ENCODE measurements around the gene DAZL. TPM values are rescaled to one million over a fixed set of nuclear protein-coding genes. Genes with fewer than 3 reads are reported as not detected.

The DAZL gene, protein sequence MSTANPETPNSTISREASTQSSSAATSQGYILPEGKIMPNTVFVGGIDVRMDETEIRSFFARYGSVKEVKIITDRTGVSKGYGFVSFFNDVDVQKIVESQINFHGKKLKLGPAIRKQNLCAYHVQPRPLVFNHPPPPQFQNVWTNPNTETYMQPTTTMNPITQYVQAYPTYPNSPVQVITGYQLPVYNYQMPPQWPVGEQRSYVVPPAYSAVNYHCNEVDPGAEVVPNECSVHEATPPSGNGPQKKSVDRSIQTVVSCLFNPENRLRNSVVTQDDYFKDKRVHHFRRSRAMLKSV
- 0.22 TPM for polyA plus RNA-seq (2013, experiment 1 of 2)
- 0.41 TPM for polyA plus RNA-seq (2013, experiment 2 of 2)

DNA sequence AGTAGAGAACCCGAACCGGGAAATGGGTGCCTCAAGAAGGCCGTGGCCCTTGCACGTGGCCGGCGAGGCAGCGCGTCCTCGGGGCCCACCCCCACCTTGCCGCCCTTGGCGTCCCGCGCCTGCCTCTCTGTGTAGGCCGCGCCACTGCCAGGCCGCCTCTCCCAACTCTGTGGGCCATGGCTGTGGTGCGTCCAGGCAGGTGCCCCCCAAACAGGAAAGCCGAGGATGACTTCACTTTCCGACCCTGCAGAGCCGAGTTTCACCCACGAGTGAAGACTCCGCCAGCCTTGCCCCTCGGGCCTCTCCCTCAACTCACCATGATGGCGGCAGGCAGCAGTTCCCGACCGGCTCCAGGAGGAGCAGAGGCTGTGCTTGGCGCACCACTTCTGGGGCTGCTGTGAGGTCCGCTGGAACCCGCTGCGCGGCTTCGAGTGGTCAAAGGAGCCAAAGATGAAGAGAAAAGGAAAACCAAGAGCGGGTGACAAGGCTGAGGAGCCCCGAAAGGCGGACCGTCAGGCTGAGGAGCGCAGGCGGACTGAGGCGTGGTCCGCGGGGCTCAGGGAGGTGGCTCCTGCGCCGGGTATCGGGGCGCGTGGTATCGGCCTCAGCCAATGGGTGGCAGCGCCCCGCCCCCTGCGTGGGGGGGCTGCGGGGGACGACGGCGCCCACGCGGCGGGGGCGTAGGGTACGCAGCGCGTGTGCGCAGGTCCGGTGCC lies at the start of gene DAZL:
Gene DAZL, minus strand, starts transcription at position 537 of the 716 bp plus-strand sequence. Its CDS starts 218 bp downstream, at position 319.
- DNase-seq: no peak
- no peak within 1 kb of the TSS for H3K4me3 ChIP-seq (ENCODE audit: low read length)
- H2BK120ac ChIP-seq (ENCODE audit: low read depth, low read length): no peak within 1 kb of the TSS
- H3K4me2 ChIP-seq (ENCODE audit: low read length): no peak within 1 kb of the TSS
- H3K23ac ChIP-seq (ENCODE audit: low read length): no peak within 1 kb of the TSS
- no peak within 1 kb of the TSS for H3K4ac ChIP-seq (ENCODE audit: low read depth, low read length)
- no peak within 1 kb of the TSS for H4K5ac ChIP-seq (ENCODE audit: low read length)
- H3K27me3 ChIP-seq (ENCODE audit: insufficient read depth, low read length, poor library complexity): no peaks in the 10 kb centered on the region
- no peak within 1 kb of the TSS for H4K8ac ChIP-seq (ENCODE audit: low read depth, low read length)
- H3K18ac ChIP-seq (ENCODE audit: low read length): no peak within 1 kb of the TSS
- H3K27ac ChIP-seq (ENCODE audit: low read depth, low read length): no peak within 1 kb of the TSS
- no peak within 1 kb of the TSS for H2BK5ac ChIP-seq (ENCODE audit: low read length)
- H3K36me3 ChIP-seq (ENCODE audit: control insufficient read depth, insufficient read depth, low read length): no peaks in the 10 kb centered on the region
- H3K79me2 ChIP-seq (ENCODE audit: control insufficient read depth, insufficient read depth, low read length): no peaks in the 10 kb centered on the region
- H3K79me1 ChIP-seq (ENCODE audit: low read length): no peaks in the 10 kb centered on the region
- no peak within 1 kb of the TSS for H3K56ac ChIP-seq (ENCODE audit: low read length)
- no peak within 1 kb of the TSS for H3K9ac ChIP-seq (ENCODE audit: low read length)
- no CpG with 5 or more reads among the region's 63 CpGs for WGBS (ENCODE audit: extremely low coverage, insufficient coverage, low lambda C conversion rate)
- H3K4me1 ChIP-seq (ENCODE audit: control insufficient read depth, low read depth, low read length): no peaks in the 10 kb centered on the region
- no peak within 1 kb of the TSS for H2BK15ac ChIP-seq (replicated peaks; ENCODE audit: low read depth)
- no peak within 1 kb of the TSS for H2AK5ac ChIP-seq (ENCODE audit: low read length)

- no peak overlapping the region for H4K5ac ChIP-seq (ENCODE audit: low read length)
- H3K4me1 ChIP-seq (ENCODE audit: control insufficient read depth, low read depth, low read length): peaks cover 10% of the 10 kb centered on the region
- H2BK120ac ChIP-seq (ENCODE audit: low read depth, low read length): no peak overlapping the region
- H2BK5ac ChIP-seq (ENCODE audit: low read length): no peak overlapping the region
- no peak overlapping the region for H3K9ac ChIP-seq (ENCODE audit: low read length)
- no peak for DNase-seq
- H2AK5ac ChIP-seq (ENCODE audit: low read length): no peak overlapping the region
- no peak overlapping the region for H3K23ac ChIP-seq (ENCODE audit: low read length)
- no peaks in the 10 kb centered on the region for H3K27me3 ChIP-seq (ENCODE audit: insufficient read depth, low read length, poor library complexity)
- no peak overlapping the region for H3K4me3 ChIP-seq (ENCODE audit: low read length)
- no peak overlapping the region for H3K56ac ChIP-seq (ENCODE audit: low read length)
- H3K36me3 ChIP-seq (ENCODE audit: control insufficient read depth, insufficient read depth, low read length): no peaks in the 10 kb centered on the region
- no peak overlapping the region for H4K8ac ChIP-seq (ENCODE audit: low read depth, low read length)
- H3K27ac ChIP-seq (ENCODE audit: low read depth, low read length): no peak overlapping the region
- H3K4me2 ChIP-seq (ENCODE audit: low read length): no peak overlapping the region
- no peaks in the 10 kb centered on the region for H3K79me2 ChIP-seq (ENCODE audit: control insufficient read depth, insufficient read depth, low read length)
- H2BK15ac ChIP-seq (replicated peaks; ENCODE audit: low read depth): no peak overlapping the region
- no peaks in the 10 kb centered on the region for H3K79me1 ChIP-seq (ENCODE audit: low read length)
- WGBS (ENCODE audit: extremely low coverage, insufficient coverage, low lambda C conversion rate): no CpG with 5 or more reads among the region's 1 CpG
- no peak overlapping the region for H3K18ac ChIP-seq (ENCODE audit: low read length)
- no peak overlapping the region for H3K4ac ChIP-seq (ENCODE audit: low read depth, low read length)
Observed at GRCh38 chr3:16654976-16655375, 49.8 kb upstream of the DAZL start.

- Histone ChIP-seq H3K9ac (ENCODE audit: low read length) (no peak overlapping the region), H3K4me1 (ENCODE audit: control insufficient read depth, low read depth, low read length) (peaks cover 6% of the 10 kb centered on the region), H3K4me2 (ENCODE audit: low read length) (no peak overlapping the region), H3K4ac (ENCODE audit: low read depth, low read length) (no peak overlapping the region), H3K36me3 (ENCODE audit: control insufficient read depth, insufficient read depth, low read length) (no peaks in the 10 kb centered on the region), H3K18ac (ENCODE audit: low read length) (no peak overlapping the region), H3K56ac (ENCODE audit: low read length) (no peak overlapping the region), H2AK5ac (ENCODE audit: low read length) (no peak overlapping the region), H2BK120ac (ENCODE audit: low read depth, low read length) (no peak overlapping the region), H3K23ac (ENCODE audit: low read length) (no peak overlapping the region), H4K5ac (ENCODE audit: low read length) (no peak overlapping the region), H3K4me3 (ENCODE audit: low read length) (no peak overlapping the region), H2BK5ac (ENCODE audit: low read length) (no peak overlapping the region), H3K79me1 (ENCODE audit: low read length) (no peaks in the 10 kb centered on the region), H4K8ac (ENCODE audit: low read depth, low read length) (no peak overlapping the region), H3K27ac (ENCODE audit: low read depth, low read length) (no peak overlapping the region), H2BK15ac (replicated peaks; ENCODE audit: low read depth) (no peak overlapping the region), H3K79me2 (ENCODE audit: control insufficient read depth, insufficient read depth, low read length) (no peaks in the 10 kb centered on the region), H3K27me3 (ENCODE audit: insufficient read depth, low read length, poor library complexity) (no peaks in the 10 kb centered on the region)
- DNase-seq: no peak
- no CpG with 5 or more reads among the region's 4 CpGs for WGBS (ENCODE audit: extremely low coverage, insufficient coverage, low lambda C conversion rate)
Observed at GRCh38 chr3:16653712-16654111, 48.5 kb upstream of the DAZL start.

DNA sequence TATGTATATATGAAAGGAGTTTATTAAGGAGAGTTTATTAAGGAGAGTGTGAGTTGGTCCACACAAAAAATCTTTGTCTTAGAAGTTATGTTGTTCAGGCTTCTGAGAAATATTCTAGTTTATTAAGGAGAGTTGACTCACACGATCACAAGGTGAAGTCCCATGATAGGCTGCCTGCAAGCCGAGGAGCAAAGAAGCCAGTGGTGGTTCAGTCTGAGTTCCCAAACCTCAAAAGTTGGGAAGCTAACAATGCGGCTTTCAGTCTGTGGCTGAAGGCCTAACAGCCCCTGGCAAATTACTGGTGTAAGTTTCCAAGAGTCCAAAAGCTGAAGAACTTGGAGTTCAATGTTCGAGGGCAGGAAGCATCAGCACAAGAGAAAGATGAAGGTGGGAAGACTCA lies 42.4 kb upstream of the DAZL start:
- DNase-seq: no peak
- Histone ChIP-seq H3K79me1 (ENCODE audit: low read length) (no peaks in the 10 kb centered on the region), H3K56ac (ENCODE audit: low read length) (no peak overlapping the region), H3K4me3 (ENCODE audit: low read length) (no peak overlapping the region), H3K4me1 (ENCODE audit: control insufficient read depth, low read depth, low read length) (no peaks in the 10 kb centered on the region), H4K8ac (ENCODE audit: low read depth, low read length) (no peak overlapping the region), H2AK5ac (ENCODE audit: low read length) (no peak overlapping the region), H2BK5ac (ENCODE audit: low read length) (no peak overlapping the region), H3K27ac (ENCODE audit: low read depth, low read length) (no peak overlapping the region), H3K18ac (ENCODE audit: low read length) (no peak overlapping the region), H3K27me3 (ENCODE audit: insufficient read depth, low read length, poor library complexity) (no peaks in the 10 kb centered on the region), H3K23ac (ENCODE audit: low read length) (no peak overlapping the region), H2BK120ac (ENCODE audit: low read depth, low read length) (no peak overlapping the region), H3K4ac (ENCODE audit: low read depth, low read length) (no peak overlapping the region), H3K79me2 (ENCODE audit: control insufficient read depth, insufficient read depth, low read length) (no peaks in the 10 kb centered on the region), H3K4me2 (ENCODE audit: low read length) (no peak overlapping the region), H3K9ac (ENCODE audit: low read length) (no peak overlapping the region), H2BK15ac (replicated peaks; ENCODE audit: low read depth) (no peak overlapping the region), H3K36me3 (ENCODE audit: control insufficient read depth, insufficient read depth, low read length) (no peaks in the 10 kb centered on the region), H4K5ac (ENCODE audit: low read length) (no peak overlapping the region)
- WGBS (ENCODE audit: extremely low coverage, insufficient coverage, low lambda C conversion rate): no CpG with 5 or more reads among the region's 4 CpGs

GRCh38 chr3:16639806-16640205 lies 34.6 kb upstream of the DAZL start:
- no peak overlapping the region for H2BK120ac ChIP-seq (ENCODE audit: low read depth, low read length)
- no peaks in the 10 kb centered on the region for H3K27me3 ChIP-seq (ENCODE audit: insufficient read depth, low read length, poor library complexity)
- H3K56ac ChIP-seq (ENCODE audit: low read length): no peak overlapping the region

More at GRCh38 chr3:16639806-16640205, 34.6 kb upstream of the DAZL start:
- Histone ChIP-seq H3K9ac (ENCODE audit: low read length) (no peak overlapping the region), H4K5ac (ENCODE audit: low read length) (no peak overlapping the region), H3K4ac (ENCODE audit: low read depth, low read length) (no peak overlapping the region), H3K4me3 (ENCODE audit: low read length) (no peak overlapping the region), H3K4me1 (ENCODE audit: control insufficient read depth, low read depth, low read length) (no peaks in the 10 kb centered on the region), H3K27ac (ENCODE audit: low read depth, low read length) (no peak overlapping the region), H3K79me1 (ENCODE audit: low read length) (no peaks in the 10 kb centered on the region), H4K8ac (ENCODE audit: low read depth, low read length) (no peak overlapping the region), H3K36me3 (ENCODE audit: control insufficient read depth, insufficient read depth, low read length) (no peaks in the 10 kb centered on the region), H3K4me2 (ENCODE audit: low read length) (no peak overlapping the region), H2AK5ac (ENCODE audit: low read length) (no peak overlapping the region), H2BK5ac (ENCODE audit: low read length) (no peak overlapping the region), H3K23ac (ENCODE audit: low read length) (no peak overlapping the region), H2BK15ac (replicated peaks; ENCODE audit: low read depth) (no peak overlapping the region), H3K79me2 (ENCODE audit: control insufficient read depth, insufficient read depth, low read length) (no peaks in the 10 kb centered on the region), H3K18ac (ENCODE audit: low read length) (no peak overlapping the region)
- no peak for DNase-seq
- no CpG with 5 or more reads among the region's 2 CpGs for WGBS (ENCODE audit: extremely low coverage, insufficient coverage, low lambda C conversion rate)
